Measurements from ENCODE around the gene NAA30.

NAA30 gene

GRCh38 chr14:57408037-57408436, 17.7 kb downstream of the NAA30 start:
- no peak for DNase-seq (ENCODE audit: low read depth)
- H3K4me3 ChIP-seq (ENCODE audit: control insufficient read depth, low read depth, low read length): no peak overlapping the region
- TF ChIP-seq CTCF (IDR thresholded peaks at IDR 0.05; ENCODE audit: control insufficient read depth, insufficient read depth, low read depth, low read length, missing control alignments): no peak

GRCh38 chr14:57408634-57409033, 18.2 kb downstream of the NAA30 start:
- no peak for DNase-seq (ENCODE audit: low read depth)
- no peak overlapping the region for H3K4me3 ChIP-seq (ENCODE audit: control insufficient read depth, low read depth, low read length)
- TF ChIP-seq CTCF (IDR thresholded peaks at IDR 0.05; ENCODE audit: control insufficient read depth, insufficient read depth, low read depth, low read length, missing control alignments): no peak

- H3K4me3 ChIP-seq (ENCODE audit: control insufficient read depth, low read depth, low read length): no peak overlapping the region
- no peak for TF ChIP-seq CTCF (IDR thresholded peaks at IDR 0.05; ENCODE audit: control insufficient read depth, insufficient read depth, low read depth, low read length, missing control alignments)
- DNase-seq (ENCODE audit: low read depth): no peak
Measured at GRCh38 chr14:57412341-57412740, 22.0 kb downstream of the NAA30 start.

- H3K4me3 ChIP-seq (ENCODE audit: control insufficient read depth, low read depth, low read length): no peak overlapping the region
- DNase-seq (ENCODE audit: low read depth): no peak
- no peak for TF ChIP-seq CTCF (IDR thresholded peaks at IDR 0.05; ENCODE audit: control insufficient read depth, insufficient read depth, low read depth, low read length, missing control alignments)
Measured at GRCh38 chr14:57413849-57414248, 23.5 kb downstream of the NAA30 start.

- TF ChIP-seq CTCF (IDR thresholded peaks at IDR 0.05; ENCODE audit: control insufficient read depth, insufficient read depth, low read depth, low read length, missing control alignments): no peak
- H3K4me3 ChIP-seq (ENCODE audit: control insufficient read depth, low read depth, low read length): no peak overlapping the region
- DNase-seq (ENCODE audit: low read depth): no peak
Measured at GRCh38 chr14:57417228-57417627, 26.8 kb downstream of the NAA30 start.

GRCh38 chr14:57418999-57419398, 28.6 kb downstream of the NAA30 start:
- DNase-seq (ENCODE audit: low read depth): no peak
- TF ChIP-seq CTCF (IDR thresholded peaks at IDR 0.05; ENCODE audit: control insufficient read depth, insufficient read depth, low read depth, low read length, missing control alignments): no peak

GRCh38 chr14:57420033-57420432, 29.6 kb downstream of the NAA30 start:
- no peak for DNase-seq (ENCODE audit: low read depth)
- no peak for TF ChIP-seq CTCF (IDR thresholded peaks at IDR 0.05; ENCODE audit: control insufficient read depth, insufficient read depth, low read depth, low read length, missing control alignments)
- no peak overlapping the region for H3K4me3 ChIP-seq (ENCODE audit: control insufficient read depth, low read depth, low read length)

More at GRCh38 chr14:57418999-57419398, 28.6 kb downstream of the NAA30 start:
- no peak overlapping the region for H3K4me3 ChIP-seq (ENCODE audit: control insufficient read depth, low read depth, low read length)

Data from AG09309 (cell line).